IMR-90 (cell line): ENCODE measurements around the gene LHFPL3. TPM values are rescaled to one million over a fixed set of nuclear protein-coding genes. Genes with fewer than 3 reads are reported as not detected.

Source experiments
- ATAC-seq: fragments of 200-7000 bp; cut with Tn5 transposase; 2 replicates; pipeline ENCODE4 v1.9.1; 2020; ENCODE audit warnings: low read depth, mild to moderate bottlenecking, moderate library complexity
- BruUV-seq: library from RNA; stranded (reverse); fragments of 400-500 nt; replicated peaks from 2 replicates; lab custom pipeline; 2021; lab: Mats Ljungman, UMichigan
- CTCF ChIA-PET: fragments of 300-600 bp; formaldehyde crosslinking; extraction: SDS; loops from one replicate; lab custom pipeline; 2021; ENCODE audit warnings: antibody characterized with exemption; lab: Yijun Ruan, JAX
- POLR2A ChIA-PET: fragments of 300-600 bp; sonication (Branson Sonifier 250); formaldehyde crosslinking; loops from one replicate; lab custom pipeline; 2022; ENCODE audit warnings: antibody characterized with exemption; ENCODE audit not compliant: unreplicated experiment; lab: Charles Lee
- DNase-seq: peaks from one replicate; pipeline ENCODE4 v3.0.0; 2013
- H2AFZ ChIP-seq: replicated peaks from 2 replicates; pipeline ENCODE3; 2013; ENCODE audit warnings: low read length, mild to moderate bottlenecking; ENCODE audit not compliant: poor library complexity
- H2AK5ac ChIP-seq: 2 replicates; pipeline ENCODE4 v1.6.1; 2013; ENCODE audit warnings: low read depth, low read length, inconsistent platforms
- H2AK9ac ChIP-seq: replicated peaks from 2 replicates; pipeline ENCODE3; 2013; ENCODE audit warnings: mild to moderate bottlenecking, low read depth, low read length, moderate library complexity; ENCODE audit not compliant: poor library complexity
- H2BK120ac ChIP-seq: 2 replicates; pipeline ENCODE4 v1.6.1; 2013; ENCODE audit warnings: low read depth, low read length, inconsistent platforms
- H2BK15ac ChIP-seq: 3 replicates; pipeline ENCODE4 v1.6.1; 2013; ENCODE audit warnings: low read depth, low read length, inconsistent platforms
- H2BK20ac ChIP-seq: 2 replicates; pipeline ENCODE4 v1.6.1; 2013; ENCODE audit warnings: low read depth, mild to moderate bottlenecking, inconsistent platforms, low read length, moderate library complexity
- H2BK5ac ChIP-seq: 2 replicates; pipeline ENCODE4 v1.6.1; 2013; ENCODE audit warnings: mild to moderate bottlenecking, low read depth, low read length, inconsistent platforms; ENCODE audit not compliant: poor library complexity, severe bottlenecking
- H3K14ac ChIP-seq: replicated peaks from 2 replicates; pipeline ENCODE4 v1.6.1; 2013; ENCODE audit warnings: low read depth, low read length, inconsistent platforms
- H3K18ac ChIP-seq: 2 replicates; pipeline ENCODE4 v1.6.1; 2013; ENCODE audit warnings: low read depth, low read length, control low read depth
- H3K23ac ChIP-seq: 2 replicates; pipeline ENCODE4 v1.6.1; 2013; ENCODE audit warnings: low read depth, low read length, inconsistent platforms
- H3K27ac ChIP-seq: 2 replicates; pipeline ENCODE4 v1.5.1; 2013; ENCODE audit warnings: mild to moderate bottlenecking, control low read depth, low read length; ENCODE audit not compliant: insufficient read depth
- H3K27me3 ChIP-seq: 2 replicates; pipeline ENCODE4 v1.6.1; 2013; ENCODE audit warnings: low read length; ENCODE audit not compliant: control insufficient read depth, insufficient read depth
- H3K36me3 ChIP-seq: 2 replicates; pipeline ENCODE4 v1.6.1; 2013; ENCODE audit warnings: low read length, mixed read lengths; ENCODE audit not compliant: control insufficient read depth, insufficient read depth
- H3K4ac ChIP-seq: 2 replicates; pipeline ENCODE4 v1.6.1; 2013; ENCODE audit warnings: low read depth, low read length, inconsistent platforms
- H3K4me1 ChIP-seq: 2 replicates; pipeline ENCODE4 v1.6.1; 2013; ENCODE audit warnings: low read length, mixed read lengths; ENCODE audit not compliant: control insufficient read depth, insufficient read depth
- H3K4me2 ChIP-seq: 2 replicates; pipeline ENCODE4 v1.6.1; 2013; ENCODE audit warnings: low read depth, mild to moderate bottlenecking, control low read depth, low read length, moderate library complexity
- H3K4me3 ChIP-seq: 2 replicates; pipeline ENCODE4 v1.5.1; 2013; ENCODE audit warnings: low read depth, mild to moderate bottlenecking, control low read depth, low read length, moderate library complexity; ENCODE audit not compliant: insufficient read depth
- H3K56ac ChIP-seq: 2 replicates; pipeline ENCODE4 v1.6.1; 2013; ENCODE audit warnings: low read length, inconsistent platforms; ENCODE audit not compliant: insufficient read depth; ENCODE audit errors: extremely low read depth
- H3K79me1 ChIP-seq, 2 experiments: 2 replicates each; pipeline ENCODE4 v1.6.1; 2013; ENCODE audit warnings: low read length in 2 of 2, inconsistent platforms in 1 of 2, low read depth in 1 of 2
- H3K9ac ChIP-seq: 2 replicates; pipeline ENCODE4 v1.6.1; 2013; ENCODE audit warnings: low read depth, low read length, control low read depth
- H3K9me1 ChIP-seq: 2 replicates; pipeline ENCODE4 v1.6.1; 2013; ENCODE audit warnings: low read length, inconsistent platforms; ENCODE audit not compliant: insufficient read depth
- H3K9me3 ChIP-seq: 2 replicates; pipeline ENCODE4 v1.6.1; 2013; ENCODE audit warnings: low read length; ENCODE audit not compliant: control insufficient read depth, insufficient read depth
- H4K20me1 ChIP-seq: 2 replicates; pipeline ENCODE4 v1.6.1; 2013; ENCODE audit warnings: low read length, inconsistent platforms; ENCODE audit not compliant: insufficient read depth
- H4K5ac ChIP-seq: 2 replicates; pipeline ENCODE4 v1.6.1; 2013; ENCODE audit warnings: mild to moderate bottlenecking, low read depth, low read length, control low read depth
- H4K8ac ChIP-seq, 2 experiments: 2 replicates each; pipeline ENCODE4 v1.6.1; 2013; ENCODE audit warnings: low read depth in 2 of 2, low read length in 2 of 2, control low read depth in 1 of 2, inconsistent platforms in 1 of 2
- H4K91ac ChIP-seq: 2 replicates; pipeline ENCODE4 v1.6.1; 2013; ENCODE audit warnings: low read depth, low read length, inconsistent platforms; ENCODE audit not compliant: insufficient read depth
- SMC3 ChIP-seq: fragments of 150-350 bp; IDR thresholded peaks from 2 replicates; pipeline ENCODE4 v1.6.1; 2016; ENCODE audit warnings: low read depth, mild to moderate bottlenecking, antibody characterized with exemption, low read length, moderate library complexity
- WGBS, 2 experiments: methylation state at CpG; one replicate each; pipeline versions ENCODE4 v1.1.5 to v1.1.7; 2013; ENCODE audit warnings: missing lambda C conversion rate in 2 of 2; ENCODE audit not compliant: insufficient read length in 1 of 2; ENCODE audit errors: extremely low coverage in 2 of 2; 5-methylcytosine and 5-hydroxymethylcytosine counted together
- dilution Hi-C: fragments of 300-500 bp; cut with HindIII; formaldehyde crosslinking; loops from one replicate; pipeline ENCODE4 v1.14.3; 2018; ENCODE audit warnings: low sequenced_read_pairs; ENCODE audit not compliant: unreplicated experiment
- in situ Hi-C: fragments of 300-500 bp; cut with MboI; formaldehyde crosslinking; loops from 3 replicates; pipeline ENCODE4 v1.14.3; 2019; ENCODE audit warnings: low sequenced_read_pairs, inconsistent platforms, mixed read lengths
- intact Hi-C: fragments of 100-400 bp; cut with micrococcal nuclease; formaldehyde crosslinking; loops from 2 replicates; pipeline ENCODE4 v1.10.0; 2022
- polyA plus RNA-seq, 3 experiments: library from polyadenylated mRNA; depleted of rRNA; stranded (reverse); fragments of >200 nt; gene quantifications; 2 replicates each; pipeline ENCODE4 v1.2.3, GENCODE V29; 2012; ENCODE audit warnings: low replicate concordance in 1 of 3
- total RNA-seq: library from RNA; depleted of rRNA; stranded (reverse); fragments of >200 nt; gene quantifications from 2 replicates; pipeline ENCODE4 v1.2.3, GENCODE V29; 2012

LHFPL3 gene
- total and polyA plus RNA-seq, 2 of the 4 experiments (the other 2 are of a cell fraction) = not detected

- H3K9ac ChIP-seq = no peak overlapping the region
- CTCF ChIA-PET = no interaction called here
- H4K20me1 ChIP-seq = no peaks in the 10 kb centered on the region
- H3K4me2 ChIP-seq = no peak overlapping the region
- BruUV-seq = no TSS peak
- ATAC-seq (no peak), DNase-seq (no peak)
- POLR2A ChIA-PET = no interaction called here
- no peak overlapping the region for H3K27ac ChIP-seq
- no peaks in the 10 kb centered on the region for H3K4me1 ChIP-seq
- in situ Hi-C loops (no loop called here), dilution Hi-C loops (no loop called here), intact Hi-C loops (loop anchor here (5.0 kb wide), 2 partner anchors 207 to 277 kb away; no protein-coding TSS in a partner anchor)
- H3K9me1 ChIP-seq = no peaks in the 10 kb centered on the region
- H3K27me3 ChIP-seq = no peaks in the 10 kb centered on the region
- no peak overlapping the region for H3K4ac ChIP-seq
- no peak overlapping the region for H3K23ac ChIP-seq
- no peak overlapping the region for H2BK20ac ChIP-seq
- H2BK5ac ChIP-seq = no peak overlapping the region
- H3K36me3 ChIP-seq = no peaks in the 10 kb centered on the region
- H4K5ac ChIP-seq = no peak overlapping the region
- no peak overlapping the region for H3K4me3 ChIP-seq
- H2BK120ac ChIP-seq = no peak overlapping the region
- H3K14ac ChIP-seq = no peak overlapping the region
- WGBS, 2 experiments = no CpG with 5 or more reads among the region's 4 CpGs
- no peak for TF ChIP-seq SMC3
- no peak overlapping the region for H2BK15ac ChIP-seq
- H3K18ac ChIP-seq = no peak overlapping the region
- no peak overlapping the region for H4K91ac ChIP-seq
- H2AFZ ChIP-seq = no peak overlapping the region
- H3K56ac ChIP-seq = no peak overlapping the region
- H4K8ac ChIP-seq = no peak overlapping the region
- no peaks in the 10 kb centered on the region for H3K79me1 ChIP-seq
- no peak overlapping the region for H2AK5ac ChIP-seq
- H3K9me3 ChIP-seq = no peaks in the 10 kb centered on the region
- H2AK9ac ChIP-seq = no peak overlapping the region
Observed at GRCh38 chr7:104640506-104640905, 312.1 kb downstream of the LHFPL3 start.
